GM10847 (cell line): ENCODE measurements around the gene RFWD3.

Source experiments
- POLR2A ChIP-seq: IDR thresholded peaks from 2 replicates; pipeline ENCODE4 v1.6.1; 2011; ENCODE audit not compliant: insufficient read length; ENCODE audit errors: extremely low read depth

RFWD3 gene

DNA sequence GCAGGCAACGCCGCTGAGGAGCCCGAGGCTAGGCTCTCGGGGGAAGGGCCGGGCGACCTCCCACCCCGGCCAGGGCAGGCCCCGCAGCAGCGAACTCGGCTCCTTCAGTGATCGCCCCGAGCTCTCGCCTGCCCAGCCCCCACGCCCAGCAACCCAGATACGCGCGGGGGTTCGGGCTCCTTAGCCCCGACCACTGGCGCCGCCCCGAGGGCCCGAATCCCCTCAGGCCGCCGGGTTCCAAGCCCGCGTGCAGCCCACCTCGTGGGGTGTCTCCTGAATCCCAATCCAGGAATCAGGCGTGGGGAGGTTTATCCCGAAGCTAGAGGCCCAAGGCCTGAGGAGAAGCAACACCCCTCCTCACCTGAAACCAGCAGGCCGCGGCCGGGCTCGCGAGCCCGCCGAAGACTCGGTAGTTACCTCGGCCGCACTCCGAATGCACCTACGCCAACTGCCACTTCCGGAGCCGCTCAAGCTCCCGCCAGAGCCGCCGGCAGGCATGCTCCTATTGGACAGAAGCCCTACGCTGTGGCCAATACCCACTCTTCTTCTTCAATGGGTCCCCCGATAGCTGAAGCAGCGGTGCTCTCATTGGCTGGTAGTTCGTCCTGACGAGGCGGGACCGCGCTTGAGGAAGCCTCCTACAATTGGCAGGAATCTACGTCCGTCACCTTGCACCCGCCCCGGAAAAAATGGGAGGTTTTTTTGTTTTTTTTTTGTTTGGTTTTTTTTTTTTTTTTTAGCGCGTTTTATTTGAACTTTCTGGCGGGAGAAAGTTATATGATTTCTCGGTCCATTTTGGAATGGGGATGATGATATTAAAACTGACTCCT is at the start of gene RFWD3:
RFWD3 (minus strand) TSS at position 453 of the 830 bp plus-strand sequence. CDS start 5,428 bp downstream, outside the sequence.
- TF ChIP-seq POLR2A: peak; percentile 67

DNA sequence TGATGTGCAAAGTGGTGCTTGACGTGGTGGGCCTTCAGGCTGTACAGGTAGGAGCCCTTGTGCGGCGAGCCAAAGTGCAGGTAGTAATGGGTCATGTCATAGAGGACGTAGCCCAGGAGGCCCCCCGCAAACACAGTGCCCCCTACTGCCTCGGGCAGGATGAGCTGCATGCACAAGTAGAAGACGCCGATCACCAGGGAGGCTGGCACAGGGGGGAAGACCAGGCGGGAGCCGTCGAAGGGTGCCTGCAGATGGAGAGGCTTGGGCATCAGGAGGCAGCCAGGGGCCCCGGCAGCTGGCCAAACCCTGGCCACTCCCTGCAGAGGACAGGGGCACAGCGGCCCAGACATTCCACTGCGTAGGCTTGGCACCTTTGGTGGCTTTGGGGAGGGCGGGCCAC is 49.7 kb upstream of the RFWD3 start:
- no peak for TF ChIP-seq POLR2A

DNA sequence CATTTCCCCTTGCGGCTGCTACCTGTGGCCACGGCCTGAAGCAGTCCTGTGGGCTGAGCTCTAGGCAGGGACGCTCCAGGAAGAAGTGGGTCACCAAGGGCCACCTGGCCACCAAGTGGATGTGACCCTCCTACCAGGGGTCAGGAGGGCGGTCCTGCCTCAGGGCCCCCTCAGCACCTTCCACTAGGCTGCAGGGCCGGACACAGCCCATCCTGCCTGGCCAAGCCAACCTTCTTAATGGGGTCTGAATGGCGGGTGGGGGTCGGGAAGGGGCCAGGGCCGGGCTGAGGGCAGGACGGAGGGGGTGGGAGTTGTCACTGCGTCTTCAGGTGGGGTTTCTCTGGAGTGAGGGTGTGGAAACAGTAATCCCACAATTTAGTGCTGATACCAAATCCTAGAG is 47.2 kb upstream of the RFWD3 start:
- TF ChIP-seq POLR2A: no peak

GRCh38 chr16:74713325-74713724 is 46.6 kb upstream of the RFWD3 start:
- no peak for TF ChIP-seq POLR2A

DNA sequence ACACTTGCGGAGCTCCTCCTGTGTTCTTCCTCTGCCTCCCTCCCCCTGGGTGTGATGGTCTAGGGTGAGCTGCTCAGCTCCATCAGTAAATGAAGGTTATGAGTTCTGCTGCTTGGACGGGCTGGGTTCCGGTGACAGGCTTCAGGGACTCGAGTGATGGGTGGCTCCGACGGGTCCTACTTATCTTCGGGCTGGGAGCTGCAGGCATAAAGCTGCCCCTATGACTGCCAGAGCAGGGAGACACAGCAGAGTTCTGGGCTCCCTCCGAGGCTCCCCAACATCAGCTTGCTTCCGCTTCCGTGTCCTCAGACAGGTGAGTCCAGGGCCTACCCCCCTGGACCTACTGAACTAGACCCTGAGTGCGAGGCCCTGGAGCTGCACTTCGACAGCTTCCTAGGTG is 45.3 kb upstream of the RFWD3 start:
- no peak for TF ChIP-seq POLR2A

DNA sequence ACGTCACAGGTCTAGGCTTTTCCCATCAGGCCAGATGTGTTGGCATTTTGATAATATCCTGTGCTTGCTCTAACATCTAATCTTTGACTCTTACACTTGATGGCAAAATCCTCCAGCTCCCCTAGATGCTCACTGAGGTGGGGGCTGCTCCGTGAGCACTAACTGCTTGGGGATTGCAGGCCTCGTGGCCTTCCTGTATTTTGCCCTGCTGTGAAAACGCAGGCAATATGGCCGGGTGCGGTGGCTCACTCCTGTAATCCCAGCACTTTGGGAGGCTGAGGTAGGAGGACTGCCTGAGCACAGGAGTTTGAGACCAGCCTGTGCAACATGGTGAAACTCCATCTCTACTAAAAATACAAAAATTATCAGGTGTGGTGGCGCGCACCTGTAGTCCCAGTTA is 43.7 kb upstream of the RFWD3 start:
- TF ChIP-seq POLR2A: no peak

DNA sequence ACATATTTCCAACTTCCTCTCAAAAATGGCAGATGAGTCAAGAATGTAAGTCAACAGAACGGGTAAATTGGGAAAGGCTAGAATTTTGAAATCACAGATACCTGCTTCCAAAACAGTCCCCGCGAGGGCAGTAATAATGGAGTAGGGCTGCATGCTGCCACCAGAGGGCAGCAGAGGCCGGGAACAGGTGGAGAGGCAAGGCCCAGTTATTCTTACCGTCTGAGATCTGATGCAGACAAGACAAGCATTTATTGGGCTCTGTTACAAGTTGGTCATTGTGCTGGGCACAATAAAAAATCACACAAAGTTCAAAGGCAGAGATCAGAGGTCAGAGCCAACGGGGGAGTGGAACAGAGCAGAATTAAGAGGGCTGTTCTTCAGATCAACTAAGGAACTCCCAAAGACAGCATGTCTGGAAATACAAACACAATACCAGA is 42.8 kb upstream of the RFWD3 start:
- no peak for TF ChIP-seq POLR2A

DNA sequence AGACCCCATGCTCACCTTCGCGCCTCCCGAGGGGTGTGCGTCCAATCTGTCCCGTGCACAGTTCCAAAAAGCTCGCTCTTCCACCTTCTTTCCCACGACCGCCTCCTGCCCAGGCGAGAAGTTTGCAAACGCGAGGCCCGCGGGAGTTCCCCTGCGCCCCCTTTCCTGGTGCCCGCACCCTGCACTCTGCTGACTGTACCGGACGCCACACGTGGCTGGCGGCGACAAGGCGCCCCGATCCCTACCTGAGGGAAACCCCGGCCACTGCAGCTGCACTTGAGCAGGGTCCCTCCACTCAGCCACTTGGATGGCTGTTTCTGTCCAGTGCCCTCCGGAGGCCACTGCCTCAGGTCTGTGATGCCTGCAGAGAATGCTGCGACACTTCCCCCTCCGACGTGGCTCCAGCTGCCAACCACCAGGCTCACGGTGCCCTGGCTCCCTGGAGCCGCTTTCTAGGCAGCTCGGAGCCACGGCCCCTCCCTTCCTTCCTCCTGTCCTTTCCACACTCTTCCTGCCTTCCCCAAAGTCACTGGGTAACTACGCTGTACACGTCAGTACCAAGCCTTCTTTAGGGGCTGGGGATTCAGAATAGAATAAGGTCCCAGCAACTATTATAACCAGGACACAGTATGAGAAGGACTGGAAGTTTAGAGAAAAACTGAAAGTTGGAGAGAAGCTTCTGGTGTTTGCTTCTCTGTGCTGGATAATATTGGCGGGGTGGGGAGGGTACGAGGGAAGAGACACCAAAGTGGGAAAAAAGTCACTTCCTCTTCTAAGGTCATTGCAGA is 34.0 kb upstream of the RFWD3 start, which contains the start of gene MLKL:
MLKL (minus strand) TSS at position 425 of the 788 bp plus-strand sequence. CDS start 5,105 bp downstream, outside the sequence.
- no peak for TF ChIP-seq POLR2A

DNA sequence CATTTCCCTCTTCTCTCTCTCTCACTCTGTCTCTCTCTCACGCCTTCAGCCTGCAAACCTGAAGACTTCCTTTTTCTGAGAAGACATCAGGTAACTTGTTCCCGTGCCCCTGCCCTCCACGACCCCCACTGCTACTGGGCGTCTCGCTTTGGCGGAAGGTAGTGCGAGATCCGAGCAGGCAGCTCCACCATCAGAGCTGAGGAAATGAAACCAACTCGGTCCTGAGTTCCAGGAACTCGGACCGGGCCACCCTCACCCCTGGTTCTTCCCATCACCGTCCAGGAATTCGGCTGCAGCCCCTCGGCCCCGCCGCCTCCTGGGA is 33.4 kb upstream of the RFWD3 start:
- no peak for TF ChIP-seq POLR2A

GRCh38 chr16:74699666-74700065 is 33.0 kb upstream of the RFWD3 start:
- TF ChIP-seq POLR2A: no peak

GRCh38 chr16:74698222-74698621 is 31.5 kb upstream of the RFWD3 start:
- TF ChIP-seq POLR2A: no peak

DNA sequence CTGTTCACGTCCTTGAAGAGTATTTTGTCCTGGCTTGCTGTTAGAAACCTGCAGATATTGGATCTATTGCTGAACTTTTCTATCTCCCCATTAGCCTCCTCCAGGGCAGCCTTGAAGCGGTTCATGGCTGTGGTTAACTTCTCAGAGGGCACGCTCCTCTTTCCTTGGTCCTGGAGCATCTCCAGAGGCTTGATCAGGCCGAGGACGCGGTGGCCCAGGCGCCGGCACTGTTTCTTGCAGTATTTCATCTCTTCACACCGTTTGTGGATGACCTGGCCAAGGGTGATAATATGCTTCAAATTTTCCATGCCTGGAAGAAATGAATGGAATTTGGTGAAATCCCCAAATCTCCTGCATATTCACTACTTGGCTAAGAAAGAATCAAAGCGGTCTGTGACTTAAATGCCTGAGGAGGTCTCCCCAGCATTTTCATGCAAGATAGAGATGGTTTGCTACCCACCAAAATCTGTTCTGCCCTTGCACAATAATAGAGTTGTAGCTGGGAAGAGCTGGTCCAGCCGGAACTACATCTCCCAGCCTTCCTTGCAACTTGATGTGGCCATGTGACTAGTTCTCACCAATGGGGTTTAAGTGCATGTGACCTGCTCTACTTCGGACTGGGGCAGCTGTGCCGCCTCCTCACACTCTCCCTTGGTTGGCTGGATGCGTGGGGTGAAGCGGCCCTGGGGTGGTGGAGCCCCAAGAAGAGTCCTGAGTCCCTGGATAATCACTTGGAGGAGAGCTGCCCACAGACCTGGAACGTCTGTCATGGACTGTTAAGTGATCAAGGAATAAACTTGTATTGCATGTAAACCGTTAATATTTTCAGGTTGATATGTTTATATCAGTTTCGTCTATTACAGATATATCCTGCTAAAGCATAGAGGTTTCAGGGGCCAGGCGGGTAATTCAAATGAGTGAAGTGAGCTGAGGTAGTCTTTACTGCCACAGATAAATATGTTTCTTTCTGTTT is 29.1 kb upstream of the RFWD3 start:
- peak; percentile 35 for TF ChIP-seq POLR2A

DNA sequence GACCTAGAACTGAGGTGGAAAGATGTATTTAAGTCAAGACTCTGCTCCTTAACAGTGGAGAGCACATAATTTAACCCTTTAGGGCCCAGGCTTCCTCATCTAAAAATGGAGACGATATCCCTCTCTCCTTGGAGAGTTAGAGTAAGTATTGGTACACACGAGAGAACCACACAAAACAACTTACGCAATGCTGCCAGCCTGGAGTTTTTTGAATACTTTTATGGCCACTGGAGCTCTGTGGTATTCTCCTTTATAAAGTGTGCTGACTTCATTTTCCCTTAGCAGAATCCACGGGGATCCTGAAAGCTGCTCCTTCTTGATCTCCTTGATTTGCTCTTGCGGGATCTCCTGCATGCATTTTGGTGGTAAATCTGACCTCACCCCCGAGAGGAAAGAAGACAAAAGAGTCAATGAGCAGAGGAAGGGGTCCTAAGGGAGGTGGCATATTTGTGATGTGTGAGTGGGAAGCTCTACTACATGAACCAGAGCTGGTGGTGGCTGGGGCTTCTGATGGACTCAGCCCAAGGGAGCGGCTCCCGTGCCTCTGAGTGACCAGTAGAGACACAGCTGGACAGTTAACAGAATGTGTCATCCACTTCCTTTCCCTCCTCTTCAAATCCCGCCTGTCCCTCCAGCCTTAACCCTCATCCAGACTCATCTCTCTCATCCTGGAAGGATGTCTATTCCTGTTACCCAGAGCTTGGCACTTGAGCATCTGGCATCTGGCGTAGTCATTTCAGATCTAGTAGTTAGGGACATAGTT is 24.6 kb upstream of the RFWD3 start:
- no peak for TF ChIP-seq POLR2A

DNA sequence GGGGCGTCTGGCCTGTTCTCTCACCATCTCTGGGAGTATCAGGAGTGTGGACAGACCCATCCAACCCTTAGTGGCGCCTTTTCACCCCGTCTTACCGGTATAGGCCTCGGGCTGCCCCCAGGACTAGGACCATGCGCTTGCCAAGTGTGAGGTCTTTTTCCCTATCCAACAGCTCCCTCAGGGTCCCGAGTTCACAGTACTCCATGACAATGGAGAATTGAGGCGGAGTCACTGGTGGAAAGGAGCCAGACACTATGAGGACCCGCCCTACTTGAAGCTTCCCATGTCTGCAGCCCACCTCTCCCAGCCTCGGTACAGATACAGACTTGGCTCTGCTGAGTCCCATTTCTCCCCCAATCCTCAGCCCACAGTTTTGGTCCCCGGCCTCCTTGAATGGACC is 15.9 kb upstream of the RFWD3 start:
- TF ChIP-seq POLR2A: no peak
